Nephron progenitor cell (in vitro differentiated cells): ENCODE measurements around the gene HMGCS2.
A peak's percentile ranks its signal among the peaks of the same experiment; 100 is the strongest.

Source experiments
- DNase-seq: peaks from one replicate; pipeline ENCODE4 v3.0.0; 2021
- H3K27ac Mint-ChIP-seq: 2 replicates; pipeline ENCODE4 v1.8.0; 2021; ENCODE audit warnings: mild to moderate bottlenecking, moderate library complexity, mixed read lengths
- H3K27me3 Mint-ChIP-seq: 2 replicates; pipeline ENCODE4 v1.8.0; 2021; ENCODE audit warnings: mild to moderate bottlenecking, low read depth, mixed read lengths; ENCODE audit not compliant: poor library complexity
- H3K36me3 Mint-ChIP-seq: 2 replicates; pipeline ENCODE4 v1.8.0; 2021; ENCODE audit warnings: low read depth, mixed read lengths
- H3K4me1 Mint-ChIP-seq: 2 replicates; pipeline ENCODE4 v1.8.0; 2021; ENCODE audit warnings: mixed read lengths
- H3K4me3 Mint-ChIP-seq: 2 replicates; pipeline ENCODE4 v1.8.0; 2021; ENCODE audit warnings: mild to moderate bottlenecking, moderate library complexity, mixed read lengths
- H3K9me3 Mint-ChIP-seq: 2 replicates; pipeline ENCODE4 v1.8.0; 2021; ENCODE audit warnings: mild to moderate bottlenecking, moderate library complexity, mixed read lengths
- TF ChIP-seq, protein P1 (sequence below): fragments of 200-600 bp; sonication (generic); IDR thresholded peaks from 2 replicates; pipeline ENCODE4 v1.5.0; 2021; ENCODE audit warnings: antibody characterized with exemption

The HMGCS2 gene

DNA sequence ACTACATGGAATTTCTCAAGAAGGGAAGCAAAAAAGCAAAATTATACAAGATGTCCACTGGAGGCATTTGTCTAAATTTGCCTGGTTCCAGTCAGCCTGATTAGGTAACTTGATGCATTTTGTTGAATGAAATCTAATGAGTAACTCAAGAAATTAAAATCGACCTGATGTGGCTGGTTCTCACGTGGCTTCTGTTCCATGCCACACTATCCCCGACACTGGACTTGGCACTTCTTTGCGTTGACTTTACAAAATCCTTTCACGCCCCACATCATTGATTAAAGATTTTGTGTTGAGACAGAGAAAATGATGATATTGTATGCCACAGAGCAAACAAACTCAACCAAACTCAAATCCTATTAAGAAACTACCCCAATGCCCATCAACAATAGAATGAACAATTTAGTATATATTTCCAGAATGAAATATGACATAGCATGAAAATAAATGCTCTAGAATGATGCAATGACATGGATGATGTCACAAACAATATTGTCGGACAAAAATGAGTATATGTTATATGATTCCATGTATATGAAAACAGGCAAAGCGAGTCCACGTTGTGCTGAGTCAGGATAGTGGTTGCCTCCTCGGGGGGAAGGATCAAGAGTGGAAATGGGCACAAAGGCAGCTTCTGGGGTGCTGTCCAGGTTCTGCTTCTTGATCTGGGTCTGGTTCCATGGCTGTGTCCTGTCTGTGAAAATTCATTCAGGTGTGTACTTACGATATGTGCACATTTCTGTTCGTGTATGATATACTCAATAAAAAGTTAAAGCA is 12.9 kb upstream of the HMGCS2 start:
- H3K4me1 Mint-ChIP-seq, result peaks cover 46% of the 10 kb centered on the region
- H3K27me3 Mint-ChIP-seq, result peaks cover 11% of the 10 kb centered on the region

DNA sequence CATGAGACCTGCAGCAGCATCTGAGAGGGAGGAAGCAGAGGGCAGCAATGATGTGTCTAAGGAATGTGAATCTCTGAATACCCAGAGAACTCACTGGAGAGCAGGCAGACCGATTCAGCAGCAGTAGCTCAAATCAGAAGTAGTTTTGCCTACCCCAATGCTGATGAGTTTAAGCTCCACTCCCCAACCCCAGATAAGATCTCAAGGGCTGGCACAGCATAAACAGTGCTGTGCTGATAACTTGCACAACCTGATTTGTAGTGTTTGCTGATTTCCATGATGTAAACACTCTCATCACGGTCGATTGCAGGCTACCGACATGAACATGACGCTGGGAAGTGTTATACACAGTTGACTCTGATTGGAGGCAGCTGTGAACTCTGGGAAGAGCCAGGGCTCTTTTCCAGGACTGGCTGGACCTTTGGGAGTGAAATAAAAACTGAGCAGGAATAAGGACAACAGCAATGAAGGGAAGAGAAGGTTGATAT is 11.2 kb upstream of the HMGCS2 start:
- Mint-ChIP-seq H3K27ac (no peak overlapping the region), H3K27me3 (peaks cover 11% of the 10 kb centered on the region), H3K4me1 (peaks cover 44% of the 10 kb centered on the region), H3K4me3 (no peak overlapping the region), H3K36me3 (no peaks in the 10 kb centered on the region), H3K9me3 (peaks cover 4% of the 10 kb centered on the region)
- TF ChIP-seq, protein P1, sequence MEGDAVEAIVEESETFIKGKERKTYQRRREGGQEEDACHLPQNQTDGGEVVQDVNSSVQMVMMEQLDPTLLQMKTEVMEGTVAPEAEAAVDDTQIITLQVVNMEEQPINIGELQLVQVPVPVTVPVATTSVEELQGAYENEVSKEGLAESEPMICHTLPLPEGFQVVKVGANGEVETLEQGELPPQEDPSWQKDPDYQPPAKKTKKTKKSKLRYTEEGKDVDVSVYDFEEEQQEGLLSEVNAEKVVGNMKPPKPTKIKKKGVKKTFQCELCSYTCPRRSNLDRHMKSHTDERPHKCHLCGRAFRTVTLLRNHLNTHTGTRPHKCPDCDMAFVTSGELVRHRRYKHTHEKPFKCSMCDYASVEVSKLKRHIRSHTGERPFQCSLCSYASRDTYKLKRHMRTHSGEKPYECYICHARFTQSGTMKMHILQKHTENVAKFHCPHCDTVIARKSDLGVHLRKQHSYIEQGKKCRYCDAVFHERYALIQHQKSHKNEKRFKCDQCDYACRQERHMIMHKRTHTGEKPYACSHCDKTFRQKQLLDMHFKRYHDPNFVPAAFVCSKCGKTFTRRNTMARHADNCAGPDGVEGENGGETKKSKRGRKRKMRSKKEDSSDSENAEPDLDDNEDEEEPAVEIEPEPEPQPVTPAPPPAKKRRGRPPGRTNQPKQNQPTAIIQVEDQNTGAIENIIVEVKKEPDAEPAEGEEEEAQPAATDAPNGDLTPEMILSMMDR, result no peak
- DNase-seq, result no peak

More for the DNA sequence above, 12.9 kb upstream of the HMGCS2 start:
- TF ChIP-seq, protein P1, result no peak
- Mint-ChIP-seq H3K4me3 (no peak overlapping the region), H3K9me3 (peaks cover 5% of the 10 kb centered on the region), H3K36me3 (no peaks in the 10 kb centered on the region), H3K27ac (no peak overlapping the region)
- no peak for DNase-seq

DNA sequence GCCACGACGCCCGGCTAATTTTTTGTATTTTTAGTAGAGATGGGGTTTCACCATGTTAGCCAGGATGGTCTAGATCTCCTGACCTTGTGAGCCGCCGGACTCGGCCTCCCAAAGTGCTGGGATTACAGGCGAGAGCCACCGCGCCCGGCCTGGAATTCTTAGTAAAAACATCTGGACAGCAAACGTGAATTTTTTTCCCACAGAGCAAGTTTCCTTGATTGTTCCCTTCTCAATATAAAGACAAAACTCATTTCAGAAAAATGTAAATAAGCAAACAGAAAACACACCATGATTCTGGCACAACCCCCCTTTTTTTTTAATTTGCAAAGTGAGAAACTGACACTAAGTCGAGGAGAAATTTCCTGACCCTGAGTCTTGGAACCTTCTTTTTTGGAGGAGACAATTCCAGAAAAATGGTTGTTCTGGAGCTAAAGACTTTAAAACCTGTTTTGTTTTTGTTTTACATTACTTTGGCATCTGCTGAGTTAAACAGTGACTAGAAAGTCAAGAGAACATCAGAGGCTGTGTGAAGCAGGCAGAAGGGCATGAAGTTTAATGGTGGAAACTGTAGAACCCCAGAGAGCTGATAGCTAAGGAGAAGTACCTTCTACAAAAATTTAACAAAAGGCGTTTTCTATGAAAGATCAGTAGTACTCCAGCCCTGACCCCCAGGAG is 10.3 kb upstream of the HMGCS2 start:
- TF ChIP-seq, protein P1, result no peak
- H3K27me3 Mint-ChIP-seq, result peaks cover 10% of the 10 kb centered on the region
- no peak for DNase-seq
- no peaks in the 10 kb centered on the region for H3K36me3 Mint-ChIP-seq
- H3K4me3 Mint-ChIP-seq, result no peak overlapping the region
- peaks cover 4% of the 10 kb centered on the region for H3K9me3 Mint-ChIP-seq
- H3K4me1 Mint-ChIP-seq, result peaks cover 48% of the 10 kb centered on the region
- H3K27ac Mint-ChIP-seq, result peak overlapping the region; percentile 24

DNA sequence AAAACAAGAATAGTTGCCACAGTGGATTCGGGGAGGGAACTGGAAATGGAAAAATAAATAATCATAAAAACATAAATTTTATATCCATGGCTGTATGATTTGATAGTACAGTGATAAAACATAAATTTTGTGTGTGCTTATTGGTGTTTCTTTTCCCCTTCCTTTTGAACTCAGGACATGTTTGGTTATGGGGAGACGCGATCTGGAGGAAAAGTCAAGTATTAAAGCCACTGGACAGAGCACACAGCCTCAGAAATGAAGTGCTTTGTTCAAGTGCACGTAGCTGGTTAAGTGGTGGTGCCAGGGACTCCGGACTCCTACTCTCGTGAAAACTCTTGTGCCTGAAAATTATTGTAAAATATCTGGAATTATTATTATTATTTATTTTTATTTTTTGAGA is 9.7 kb upstream of the HMGCS2 start:
- Mint-ChIP-seq H3K27ac (no peak overlapping the region), H3K4me1 (peaks cover 48% of the 10 kb centered on the region), H3K36me3 (no peaks in the 10 kb centered on the region), H3K4me3 (no peak overlapping the region), H3K27me3 (peaks cover 6% of the 10 kb centered on the region), H3K9me3 (peaks cover 4% of the 10 kb centered on the region)
- DNase-seq, result no peak
- TF ChIP-seq, protein P1, result no peak

GRCh38 chr1:119774746-119775490 is 6.2 kb upstream of the HMGCS2 start:
- DNase-seq, result no peak
- TF ChIP-seq, protein P1, result no peak
- Mint-ChIP-seq H3K27me3 (peaks cover 3% of the 10 kb centered on the region), H3K9me3 (peaks cover 4% of the 10 kb centered on the region), H3K4me1 (peaks cover 41% of the 10 kb centered on the region), H3K27ac (peak overlapping the region; percentile 37), H3K36me3 (no peaks in the 10 kb centered on the region), H3K4me3 (no peak overlapping the region)
